Lung (tissue), 12 donors: Measurements from ENCODE around the gene SPOP. TPM values are rescaled to one million over a fixed set of nuclear protein-coding genes. Genes with fewer than 3 reads are reported as not detected.

Experiments
- ATAC-seq: fragments of 200-7000 bp; cut with Tn5 transposase; one replicate; pipeline ENCODE4 v1.9.1; 2020; ENCODE audit warnings: moderate number of reproducible peaks; ENCODE audit not compliant: insufficient read depth, low FRiP score
- DNase-seq, 3 donors: peaks; one replicate each; pipeline ENCODE4 v3.0.0-alpha.2; 2013 to 2017
- H3K27ac ChIP-seq, 2 donors: one replicate each; pipeline ENCODE4 v1.5.1; 2013; ENCODE audit warnings: mild to moderate bottlenecking in 2 of 2, moderate library complexity in 2 of 2, control low read depth in 1 of 2, inconsistent platforms in 1 of 2, low read depth in 1 of 2, low read length in 1 of 2
- H3K27me3 ChIP-seq, 3 donors: one replicate each; pipeline ENCODE4 v1.5.1; 2013; ENCODE audit warnings: low read length in 2 of 3; ENCODE audit not compliant: control insufficient read depth in 3 of 3, insufficient read depth in 3 of 3
- H3K36me3 ChIP-seq, 4 donors: one replicate each; pipeline ENCODE4 v1.5.1; 2013; ENCODE audit warnings: low read length in 4 of 4, mild to moderate bottlenecking in 1 of 4, moderate library complexity in 1 of 4; ENCODE audit not compliant: control insufficient read depth in 4 of 4, insufficient read depth in 4 of 4
- H3K4me1 ChIP-seq, 5 donors: one replicate each; pipeline ENCODE4 v1.5.1; 2013; ENCODE audit warnings: low read length in 5 of 5, mild to moderate bottlenecking in 2 of 5, moderate library complexity in 1 of 5; ENCODE audit not compliant: control insufficient read depth in 5 of 5, insufficient read depth in 5 of 5
- H3K4me3 ChIP-seq: one replicate; pipeline ENCODE4 v1.5.1; 2013; ENCODE audit warnings: mild to moderate bottlenecking, control low read depth, moderate library complexity
- H3K9ac ChIP-seq, 2 donors: one replicate each; pipeline ENCODE4 v1.5.1; 2013; ENCODE audit warnings: low read length in 2 of 2, control low read depth in 1 of 2; ENCODE audit not compliant: insufficient read depth in 1 of 2
- H3K9me3 ChIP-seq, 4 donors: one replicate each; pipeline ENCODE4 v1.5.1; 2013; ENCODE audit warnings: low read length in 3 of 4, mild to moderate bottlenecking in 1 of 4, moderate library complexity in 1 of 4; ENCODE audit not compliant: control insufficient read depth in 4 of 4, insufficient read depth in 3 of 4
- WGBS, 2 donors: extraction: QIAGEN DNeasy Blood & Tissue Kit; methylation state at CpG; one replicate each; pipeline ENCODE4 v1.1.7; 2013; 5-methylcytosine and 5-hydroxymethylcytosine counted together
- polyA plus RNA-seq, 2 donors: library from polyadenylated mRNA; stranded (reverse); fragments of 200-250 nt; gene quantifications; one replicate each; pipeline ENCODE4 v1.2.1, GENCODE V29; 2013
- total RNA-seq, 2 donors: library from RNA; depleted of rRNA in 1 of 2; stranded (reverse); fragments of >200 nt in 1 of 2; gene quantifications; one replicate each; pipeline ENCODE4 v1.2.1, GENCODE V29; 2014 to 2021
- TF ChIP-seq, protein P1 (sequence below): IDR thresholded peaks from 2 replicates; pipeline ENCODE4 v1.5.1; 2012; ENCODE audit warnings: mild to moderate bottlenecking; ENCODE audit errors: control extremely low read depth, extremely low read depth
- donor health status: control.
- donor health status: control.
- donor health status: Bipolar disorder and iron deficiency.
- donor health status: healthy.
- donor health status: DM: yes; HTN: yes; CAD: no.

The SPOP gene
- total and polyA plus RNA-seq, 4 donors, result 28.7 to 98.0 (median 64.6) TPM

GRCh38 chr17:49632201-49632600 is 45.7 kb downstream of the SPOP start:
- H3K4me3 ChIP-seq, result no peak overlapping the region
- no peaks in the 10 kb centered on the region for H3K36me3 ChIP-seq
- peaks cover 0 to 43% (median 9%) of the 10 kb centered on the region in 5 donors for H3K4me1 ChIP-seq
- H3K9me3 ChIP-seq, result no peaks in the 10 kb centered on the region
- TF ChIP-seq, protein P1, sequence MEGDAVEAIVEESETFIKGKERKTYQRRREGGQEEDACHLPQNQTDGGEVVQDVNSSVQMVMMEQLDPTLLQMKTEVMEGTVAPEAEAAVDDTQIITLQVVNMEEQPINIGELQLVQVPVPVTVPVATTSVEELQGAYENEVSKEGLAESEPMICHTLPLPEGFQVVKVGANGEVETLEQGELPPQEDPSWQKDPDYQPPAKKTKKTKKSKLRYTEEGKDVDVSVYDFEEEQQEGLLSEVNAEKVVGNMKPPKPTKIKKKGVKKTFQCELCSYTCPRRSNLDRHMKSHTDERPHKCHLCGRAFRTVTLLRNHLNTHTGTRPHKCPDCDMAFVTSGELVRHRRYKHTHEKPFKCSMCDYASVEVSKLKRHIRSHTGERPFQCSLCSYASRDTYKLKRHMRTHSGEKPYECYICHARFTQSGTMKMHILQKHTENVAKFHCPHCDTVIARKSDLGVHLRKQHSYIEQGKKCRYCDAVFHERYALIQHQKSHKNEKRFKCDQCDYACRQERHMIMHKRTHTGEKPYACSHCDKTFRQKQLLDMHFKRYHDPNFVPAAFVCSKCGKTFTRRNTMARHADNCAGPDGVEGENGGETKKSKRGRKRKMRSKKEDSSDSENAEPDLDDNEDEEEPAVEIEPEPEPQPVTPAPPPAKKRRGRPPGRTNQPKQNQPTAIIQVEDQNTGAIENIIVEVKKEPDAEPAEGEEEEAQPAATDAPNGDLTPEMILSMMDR, result no peak
- no peaks in the 10 kb centered on the region for H3K27me3 ChIP-seq
- WGBS, 2 donors, result 65 to 85% methylated on average over 4 of the region's 4 CpGs
- DNase-seq (no peak), ATAC-seq (no peak)
- H3K9ac ChIP-seq, result no peak overlapping the region
- H3K27ac ChIP-seq, result no peak overlapping the region

DNA sequence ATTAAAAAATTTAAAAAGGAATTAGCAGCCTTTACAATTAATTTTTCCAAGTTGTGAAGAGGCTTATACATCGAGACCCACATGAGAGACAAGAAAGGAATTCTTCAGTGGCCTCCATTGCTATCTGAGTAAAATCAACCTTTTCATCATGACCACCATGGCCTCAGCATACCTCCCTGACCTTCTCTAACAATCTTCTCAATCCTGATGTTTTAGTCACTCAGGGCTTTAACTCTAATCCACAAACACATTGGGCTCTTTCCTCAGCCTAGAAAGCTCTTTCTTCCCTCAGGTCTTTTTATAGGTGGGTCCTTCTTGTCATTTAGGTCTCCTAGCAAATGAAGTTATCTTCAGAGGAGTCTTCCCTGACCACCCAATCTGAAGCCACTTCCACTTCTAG is 46.4 kb downstream of the SPOP start:
- Histone ChIP-seq H3K27me3 (no peaks in the 10 kb centered on the region), H3K36me3 (no peaks in the 10 kb centered on the region), H3K9ac (no peak overlapping the region), H3K27ac (peak overlapping the region in 1 of 2 donors; percentile 1), H3K9me3 (no peaks in the 10 kb centered on the region), H3K4me1 (peaks cover 0 to 42% (median 9%) of the 10 kb centered on the region in 5 donors), H3K4me3 (no peak overlapping the region)
- DNase-seq (no peak), ATAC-seq (no peak)
- 96 to 100% methylated on average over 1 of the region's 1 CpG for WGBS, 2 donors
- TF ChIP-seq, protein P1, result no peak

DNA sequence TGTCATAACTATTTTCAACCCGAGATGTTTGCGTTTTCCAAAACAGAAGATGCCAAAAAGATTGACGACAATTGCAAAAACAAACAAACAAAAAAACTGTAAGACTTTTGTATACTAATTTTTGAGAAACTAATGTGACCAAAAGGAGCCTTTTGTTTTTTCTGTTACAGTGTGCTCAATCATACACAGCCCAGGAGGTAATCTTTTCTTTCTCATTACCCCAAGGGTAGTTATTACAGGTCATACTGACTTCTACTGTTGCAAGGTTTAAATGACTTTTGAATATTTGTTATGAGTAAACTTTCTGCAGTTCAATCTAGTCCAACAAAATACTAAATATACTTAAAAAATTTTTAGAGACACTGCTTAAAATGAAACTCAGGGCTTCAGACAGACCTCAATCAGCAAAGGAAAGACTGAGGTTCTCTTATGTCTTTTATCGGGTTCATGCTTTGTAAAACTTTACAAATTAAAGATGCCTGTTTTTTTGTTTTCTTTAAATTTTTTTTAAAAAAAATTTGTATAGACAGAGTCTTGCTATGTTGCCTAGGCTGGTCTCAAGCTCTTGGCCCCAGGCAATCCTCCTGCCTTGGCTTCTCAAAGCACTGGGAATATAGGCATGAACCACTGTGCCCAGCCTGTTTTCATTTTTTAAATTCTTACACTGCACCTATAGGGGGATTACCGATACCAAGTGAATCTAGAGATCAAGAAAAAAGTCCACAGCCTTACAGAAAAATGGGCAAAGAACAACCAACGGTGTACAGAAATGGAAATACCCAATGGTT is 47.6 kb downstream of the SPOP start:
- H3K4me1 ChIP-seq, result peaks cover 0 to 39% (median 9%) of the 10 kb centered on the region in 5 donors
- H3K4me3 ChIP-seq, result no peak overlapping the region
- DNase-seq, result peak in 1 of 3 donors; percentile 25
- peak overlapping the region in 1 of 2 donors; percentile 45 for H3K27ac ChIP-seq
- TF ChIP-seq, protein P1, result no peak
- WGBS, 2 donors, result 76 to 87% methylated on average over 6 of the region's 6 CpGs
- no peak overlapping the region for H3K9ac ChIP-seq
- no peaks in the 10 kb centered on the region for H3K36me3 ChIP-seq
- H3K27me3 ChIP-seq, result no peaks in the 10 kb centered on the region
- ATAC-seq, result no peak
- H3K9me3 ChIP-seq, result no peaks in the 10 kb centered on the region
